GM18499 (cell line): Measurements from ENCODE around the gene MAP4K4.

Experiments used
- ATAC-seq: cut with Tn5 transposase; IDR thresholded peaks from one replicate; pipeline ENCODE4 v1.9.1; 2021; ENCODE audit warnings: moderate number of reproducible peaks; ENCODE audit not compliant: insufficient read depth, unreplicated experiment

The MAP4K4 gene

DNA sequence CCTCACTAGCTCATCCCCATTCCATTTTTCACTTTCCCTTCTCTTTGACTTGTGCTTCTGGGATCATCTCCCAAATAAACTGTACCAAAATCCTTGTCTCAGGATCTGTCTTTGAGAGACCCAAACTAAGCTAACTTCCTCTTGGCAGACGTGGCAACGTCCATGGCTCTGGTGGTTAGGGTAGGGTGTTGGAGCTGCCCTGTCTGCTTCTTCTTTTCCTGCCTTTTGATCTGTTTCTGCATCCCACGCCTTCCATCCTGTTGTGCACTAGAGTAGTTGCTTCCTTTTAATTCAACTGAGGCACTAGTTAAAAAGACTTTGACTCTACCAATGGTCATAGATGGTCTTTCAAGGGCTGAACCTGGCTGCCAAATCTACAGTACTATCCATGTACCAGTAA, 5.5 kb upstream of the MAP4K4 start:
- no peak for ATAC-seq

DNA sequence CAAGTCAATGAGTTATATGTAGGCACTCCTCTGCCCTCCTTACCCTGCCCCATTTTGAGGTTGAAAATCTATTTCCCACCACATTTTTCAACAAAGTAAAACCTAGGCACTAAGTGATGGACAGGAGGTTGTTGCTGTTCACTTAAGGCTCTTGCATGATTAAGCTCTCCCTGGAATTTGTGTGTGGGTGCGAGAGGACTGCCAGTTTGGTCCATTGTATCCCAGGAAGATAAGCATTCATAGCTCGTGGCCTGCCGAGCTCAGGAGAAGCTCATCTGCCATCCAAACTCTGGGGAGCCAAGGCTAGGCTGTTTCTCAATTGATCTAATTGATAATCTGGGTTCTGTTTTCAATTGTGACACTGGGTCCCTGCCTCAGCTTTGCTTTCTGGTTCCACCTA, 4.7 kb upstream of the MAP4K4 start:
- no peak for ATAC-seq

DNA sequence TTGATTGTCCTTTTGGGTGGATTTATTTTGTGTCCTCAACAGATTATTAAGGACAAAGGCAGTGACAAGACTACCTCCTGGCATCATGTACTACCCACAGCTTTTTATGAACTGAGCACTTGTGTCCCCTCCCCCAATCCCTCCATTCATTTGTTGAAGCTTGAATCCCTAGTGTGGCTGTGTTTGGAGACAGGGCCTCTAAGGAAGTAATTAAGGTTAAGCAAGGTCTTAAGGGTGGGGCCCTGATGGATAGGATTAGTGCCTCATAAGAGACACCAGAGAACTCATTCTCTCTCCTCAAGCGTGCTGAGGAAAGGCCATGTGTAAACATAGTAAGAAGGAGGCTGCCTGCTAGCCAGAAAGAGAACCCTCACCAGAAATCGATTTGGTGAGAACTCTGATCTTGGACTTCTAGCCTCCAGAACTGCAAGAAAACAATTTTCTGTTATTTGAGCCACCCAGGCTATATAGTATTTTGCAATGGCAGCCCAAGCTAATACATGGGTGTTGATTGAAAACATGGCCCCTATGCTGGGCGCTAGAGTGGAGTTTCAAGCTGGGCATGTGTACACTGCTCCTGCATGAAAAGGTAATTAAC, 3.4 kb upstream of the MAP4K4 start:
- no peak for ATAC-seq

- no peak for ATAC-seq
Measured at GRCh38 chr2:101696272-101697123, 1.0 kb upstream of the MAP4K4 start.

- no peak for ATAC-seq
Measured at GRCh38 chr2:101698014-101698843, 722 bp downstream of the MAP4K4 start.

- ATAC-seq: no peak
Measured at GRCh38 chr2:101698844-101699754, 1.6 kb downstream of the MAP4K4 start.

DNA sequence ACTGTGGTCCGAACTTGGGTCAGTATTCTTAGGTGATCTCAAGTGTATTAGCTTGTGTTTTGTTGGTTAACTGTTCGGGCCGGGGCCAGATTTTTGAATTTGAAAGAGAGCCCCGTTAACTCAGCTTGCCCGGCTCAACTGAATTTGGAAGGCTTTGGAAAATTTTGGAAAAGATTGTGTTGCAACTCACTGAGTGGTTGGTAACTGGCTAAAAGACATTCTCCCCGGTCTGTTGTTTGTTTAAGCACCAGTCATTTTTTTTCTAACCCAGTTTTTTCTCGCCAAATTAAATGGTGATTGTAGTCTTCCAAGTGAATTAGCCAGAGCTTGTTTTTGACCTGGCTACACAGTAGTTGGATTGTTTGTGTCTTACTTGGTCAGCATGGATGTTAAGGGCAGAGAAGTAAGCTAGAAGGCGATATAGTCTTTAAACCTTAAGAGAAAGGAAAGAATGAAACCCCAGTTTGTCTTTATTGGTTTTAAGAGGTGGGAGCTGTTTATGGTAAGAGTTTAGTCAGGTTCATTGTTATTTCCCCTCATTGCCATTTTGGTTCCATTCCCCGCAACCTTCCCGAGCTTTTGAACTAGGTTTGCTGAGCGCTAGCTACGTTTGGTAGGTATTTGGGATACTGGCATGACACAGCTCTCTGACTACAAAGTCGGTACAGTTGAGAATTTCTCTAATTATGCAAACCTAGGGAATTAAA, 2.4 kb downstream of the MAP4K4 start:
- no peak for ATAC-seq

DNA sequence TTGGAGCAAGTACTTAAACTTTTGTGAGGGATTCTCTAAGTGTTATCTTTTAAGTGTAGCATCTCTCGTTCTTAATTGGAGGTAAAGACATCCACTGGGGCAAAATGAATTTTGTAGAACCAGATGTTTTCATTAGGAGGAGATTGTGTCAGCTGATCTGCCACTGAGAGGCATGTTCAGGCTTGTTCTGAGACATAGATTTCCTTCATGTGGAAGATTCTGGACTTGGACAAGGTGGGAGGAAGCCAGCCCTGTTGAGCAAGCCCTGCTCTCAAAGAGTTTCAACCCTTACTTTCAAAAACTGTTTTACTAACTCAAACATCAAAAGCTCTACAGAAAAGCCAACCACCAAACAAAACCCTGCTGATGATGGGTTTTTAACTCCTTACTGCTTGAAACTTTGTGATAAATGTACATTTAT, 6.5 kb downstream of the MAP4K4 start:
- no peak for ATAC-seq

DNA sequence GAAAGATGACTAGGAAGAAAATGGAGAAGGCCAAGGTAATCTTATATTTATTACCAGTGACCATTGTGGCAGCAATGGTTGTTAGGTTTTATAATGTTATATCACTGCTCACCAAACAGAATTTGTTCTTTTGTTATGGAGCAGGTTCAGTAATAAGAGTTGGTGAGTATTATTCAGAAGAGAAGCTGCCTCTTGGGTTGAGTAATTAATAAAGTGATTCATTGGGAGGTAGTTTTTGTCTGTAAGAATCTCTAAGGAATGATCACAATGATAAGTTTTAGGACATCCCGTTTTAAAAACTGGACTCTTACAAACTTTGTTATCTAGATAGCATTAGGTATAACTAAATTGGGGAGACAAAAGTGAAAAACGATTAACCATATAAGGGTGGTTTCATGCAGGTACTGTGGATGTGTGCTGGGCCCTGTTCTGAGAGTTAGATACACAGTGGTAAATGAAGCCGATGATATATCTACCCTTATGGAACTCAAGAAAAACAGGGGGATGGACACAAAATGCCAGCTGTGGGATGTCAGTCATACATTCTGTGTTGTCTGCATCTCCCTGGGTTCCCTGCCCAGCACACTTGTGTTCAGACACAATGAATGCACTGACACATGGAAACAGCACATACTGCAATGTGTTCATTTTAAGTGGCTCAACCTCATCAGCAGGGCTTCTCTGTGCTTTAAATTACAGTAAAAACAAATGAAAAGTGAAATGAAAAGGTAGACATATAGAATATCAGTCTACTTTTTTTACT, 7.5 kb downstream of the MAP4K4 start:
- no peak for ATAC-seq

DNA sequence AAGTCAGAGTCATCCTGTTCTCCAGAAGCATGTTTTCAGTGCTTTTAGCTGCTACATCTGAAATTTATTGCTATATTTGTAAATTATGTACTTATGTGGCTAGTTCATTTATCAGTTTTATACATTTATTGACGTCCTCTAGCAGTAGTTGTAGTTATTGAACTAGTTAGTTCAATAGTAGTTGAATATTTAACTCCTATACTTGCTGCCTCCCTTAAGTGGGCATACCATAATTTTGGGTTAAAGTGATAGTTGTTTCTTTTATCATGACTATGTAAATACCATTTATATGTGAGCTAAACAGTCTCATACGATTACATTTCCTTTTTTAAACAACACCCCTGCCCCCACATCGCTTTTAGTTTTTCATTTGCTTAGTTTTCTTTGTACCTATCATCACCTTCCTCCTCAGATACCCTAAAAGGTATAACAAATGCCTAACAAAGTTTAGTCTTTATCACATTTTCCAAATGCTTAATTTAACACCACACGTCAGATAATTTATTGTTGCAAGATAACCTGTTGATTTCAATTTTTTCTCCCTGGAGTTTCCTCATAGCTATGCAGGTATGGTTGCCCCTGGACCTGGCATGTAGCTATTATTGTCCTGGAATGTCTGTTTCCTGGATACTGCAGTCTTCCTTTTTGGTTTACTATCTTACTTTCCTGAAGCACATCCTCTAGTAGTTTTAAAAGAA, 8.8 kb downstream of the MAP4K4 start:
- no peak for ATAC-seq

DNA sequence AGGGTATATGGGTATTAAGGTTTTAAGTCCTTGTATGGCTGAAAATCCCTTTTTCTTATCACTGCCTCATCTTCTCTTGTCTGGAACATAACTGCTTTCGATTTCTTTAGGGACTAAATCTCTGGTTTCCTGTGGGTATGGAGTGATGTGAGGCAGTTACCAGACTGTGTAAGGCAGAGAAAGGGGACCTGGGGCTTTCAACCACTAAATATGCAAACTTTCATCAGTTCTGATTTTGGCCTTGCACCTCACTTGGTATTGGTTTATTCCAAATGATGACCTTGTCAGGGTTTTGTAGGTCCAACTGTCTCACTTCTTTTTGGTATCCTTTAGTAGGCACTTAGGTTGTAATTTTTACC, 9.3 kb downstream of the MAP4K4 start:
- no peak for ATAC-seq

DNA sequence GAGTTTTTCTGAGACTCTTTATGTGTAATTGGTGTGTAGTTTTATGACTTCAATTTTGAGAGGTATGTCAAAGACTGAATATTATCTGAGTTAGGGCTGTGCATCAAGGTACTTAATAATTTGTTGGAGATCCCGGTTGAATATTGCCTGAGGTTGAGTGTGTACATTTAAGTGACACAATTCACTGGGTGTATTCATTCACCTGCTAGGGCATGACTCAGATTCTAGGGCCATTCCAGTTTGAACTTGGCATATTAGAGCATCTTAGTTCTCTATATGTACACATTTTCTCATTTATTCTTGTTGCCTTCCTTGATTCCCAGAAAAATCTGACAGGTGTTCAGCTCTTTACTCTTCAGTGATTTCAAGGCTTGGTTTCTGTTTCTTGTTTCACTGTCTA, 12.5 kb downstream of the MAP4K4 start:
- ATAC-seq: no peak

- ATAC-seq: no peak
Measured at GRCh38 chr2:101710471-101711318, 13.2 kb downstream of the MAP4K4 start.

DNA sequence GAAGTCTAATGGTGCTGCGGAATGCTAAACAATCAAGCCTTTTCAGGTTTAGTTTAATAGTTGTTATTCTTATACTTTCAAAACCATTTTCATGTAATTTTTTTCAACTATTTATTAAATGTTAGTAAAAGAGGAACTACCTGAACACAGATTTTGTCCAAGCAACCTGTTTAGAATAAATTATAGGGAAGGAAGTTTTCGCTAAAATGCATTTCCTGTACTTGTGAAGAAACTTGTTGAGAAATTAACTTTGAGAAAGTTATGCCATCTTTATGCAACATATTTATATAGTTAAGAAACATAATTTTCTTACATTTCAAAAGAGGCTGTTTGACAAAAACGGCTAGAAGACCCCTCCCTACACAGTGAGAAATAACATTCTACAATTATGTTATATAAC, 16.6 kb downstream of the MAP4K4 start:
- no peak for ATAC-seq

GRCh38 chr2:101717071-101717845, 19.8 kb downstream of the MAP4K4 start:
- ATAC-seq: peak; percentile 60

GRCh38 chr2:101718479-101718878, 21.0 kb downstream of the MAP4K4 start:
- no peak for ATAC-seq
